GM19351 (cell line): Measurements from ENCODE around the gene CACNA2D2.

Source experiments
- ATAC-seq: cut with Tn5 transposase; IDR thresholded peaks from one replicate; pipeline ENCODE4 v1.9.1; 2021; ENCODE audit warnings: mild to moderate bottlenecking, moderate library complexity; ENCODE audit not compliant: unreplicated experiment

The CACNA2D2 gene

DNA sequence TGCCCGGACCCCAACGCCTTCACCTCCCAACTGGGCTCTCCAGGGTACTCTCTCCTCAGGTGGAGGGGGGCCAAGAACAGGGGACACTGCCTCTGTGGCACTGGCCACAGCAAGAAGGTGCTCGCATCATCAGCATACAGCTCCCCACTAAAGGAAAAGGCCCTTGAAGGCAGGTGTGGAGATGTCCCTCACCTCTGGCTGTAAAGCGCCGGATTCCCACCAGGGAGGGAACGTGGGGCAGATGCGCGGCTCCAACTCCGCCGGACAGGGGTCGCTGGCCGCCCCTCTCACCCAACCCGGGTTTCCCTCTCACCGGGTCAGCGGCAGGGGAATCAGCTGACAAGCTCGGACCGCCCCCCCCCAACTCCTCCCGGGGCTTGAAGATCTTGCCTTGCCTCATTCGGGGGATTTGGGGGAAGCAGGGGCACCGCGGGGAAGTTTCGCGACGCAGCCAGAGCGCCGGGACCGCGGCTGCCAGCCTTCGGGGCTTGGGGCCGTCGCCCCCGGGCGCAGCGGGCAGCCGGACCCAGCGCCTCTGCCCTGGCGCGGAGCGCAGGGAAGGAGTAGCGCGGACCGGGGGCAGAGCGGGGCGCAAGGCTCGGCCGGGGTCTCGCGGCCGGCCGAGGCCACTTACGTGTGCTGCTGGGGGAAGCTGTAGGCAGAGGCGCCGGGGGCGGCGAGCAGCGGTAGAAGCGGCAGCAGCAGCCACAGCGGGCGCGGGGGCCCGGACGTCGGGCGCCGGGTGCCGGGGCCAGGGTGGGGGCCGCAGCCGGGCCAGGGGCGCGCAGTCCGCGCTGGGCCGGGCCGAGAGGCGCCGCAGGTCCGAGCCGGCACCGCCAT, 630 bp downstream of the CACNA2D2 start:
- no peak for ATAC-seq

DNA sequence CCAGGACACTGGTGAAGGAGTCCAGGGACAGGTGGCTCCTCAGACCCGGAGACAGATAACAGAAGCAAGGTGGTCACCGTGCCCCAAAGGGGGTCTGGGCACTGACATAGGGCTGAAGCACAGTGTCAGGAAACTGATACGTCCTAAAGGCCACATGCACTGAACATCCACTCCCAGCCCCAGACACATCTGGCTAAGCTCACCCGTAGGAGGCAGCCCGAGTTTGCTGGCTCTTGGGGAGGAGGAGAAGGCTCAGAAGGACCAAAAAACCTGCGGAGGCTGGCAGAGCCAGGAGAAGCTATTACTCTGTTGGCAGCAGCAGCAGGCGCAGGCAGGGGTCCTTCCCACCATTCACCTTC, 1.2 kb downstream of the CACNA2D2 start:
- ATAC-seq, result no peak

DNA sequence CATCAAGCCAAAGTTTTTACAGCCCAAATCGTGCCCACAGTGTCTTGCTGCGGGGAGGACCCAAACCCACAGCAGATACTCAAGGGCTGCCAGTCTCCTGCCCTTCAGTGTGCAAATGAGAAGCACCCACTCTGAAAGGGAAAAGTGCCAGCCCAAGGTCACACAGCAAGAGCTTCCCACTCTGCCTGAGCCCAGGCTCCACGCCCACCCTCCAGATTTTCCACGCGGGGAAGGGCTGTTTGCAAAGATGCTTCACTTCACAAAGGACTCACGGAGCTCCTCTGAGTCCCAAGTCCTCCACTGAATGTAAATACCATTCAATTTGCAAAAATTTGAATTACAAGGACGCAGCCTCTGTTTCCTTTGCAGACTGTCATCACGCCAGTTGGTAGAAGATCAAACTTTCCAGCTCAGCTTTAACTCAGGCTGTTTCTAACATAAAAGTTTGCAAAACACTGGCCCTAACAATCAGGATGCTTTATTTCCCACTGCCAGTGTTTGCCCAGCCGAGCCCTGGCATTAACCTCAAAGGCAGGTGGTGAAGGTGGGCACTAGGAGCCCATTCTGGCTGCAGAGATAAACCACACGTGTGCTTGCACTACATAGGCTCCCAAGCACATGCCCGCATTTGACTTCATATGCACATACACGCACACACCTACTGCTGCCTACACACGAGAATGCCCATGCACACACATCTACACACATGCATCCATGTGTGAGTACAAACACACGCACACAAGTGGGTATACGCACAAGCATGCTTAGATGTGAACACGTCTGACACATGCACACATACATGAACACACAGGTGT, 7.6 kb downstream of the CACNA2D2 start:
- no peak for ATAC-seq

DNA sequence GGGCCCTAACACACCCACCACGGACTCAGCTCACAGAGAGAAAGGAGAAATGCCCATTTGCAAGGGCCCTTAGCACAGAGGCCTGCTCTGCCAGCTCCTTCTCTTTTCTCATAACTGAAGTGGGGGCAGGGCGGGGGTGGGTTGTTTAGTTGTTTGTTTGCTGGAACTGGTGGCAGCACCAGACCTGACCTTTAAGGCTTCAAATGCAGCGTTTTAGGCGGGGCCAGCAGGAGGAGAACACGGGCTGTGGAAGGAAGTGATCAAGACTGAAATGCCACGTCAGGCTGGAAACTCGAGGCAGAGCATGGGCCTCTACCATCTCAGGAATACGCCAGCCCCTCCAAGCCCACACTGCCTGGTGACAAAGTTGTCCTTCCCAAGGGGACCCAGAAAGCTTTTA, 9.3 kb downstream of the CACNA2D2 start:
- ATAC-seq, result no peak

DNA sequence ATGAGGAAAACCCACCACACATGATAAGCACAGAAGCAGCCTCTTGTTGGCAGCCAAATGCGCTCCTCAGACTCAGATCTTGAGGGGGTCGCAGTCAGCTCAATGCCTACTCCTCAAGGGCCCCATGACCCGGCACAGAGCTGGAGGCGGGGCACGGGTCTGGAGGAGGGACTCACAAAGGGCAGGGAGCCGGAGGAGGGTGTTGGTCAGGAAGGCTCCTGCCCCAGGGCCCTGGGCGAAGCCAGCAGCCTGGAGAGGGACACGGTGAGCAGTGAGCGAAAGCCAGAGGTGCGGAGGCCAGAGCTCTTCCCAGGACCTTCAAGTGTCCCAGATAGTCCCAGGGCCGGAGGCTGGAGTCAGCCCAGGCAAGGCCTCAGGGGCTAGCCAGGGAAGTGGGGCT, 9.8 kb downstream of the CACNA2D2 start:
- no peak for ATAC-seq

DNA sequence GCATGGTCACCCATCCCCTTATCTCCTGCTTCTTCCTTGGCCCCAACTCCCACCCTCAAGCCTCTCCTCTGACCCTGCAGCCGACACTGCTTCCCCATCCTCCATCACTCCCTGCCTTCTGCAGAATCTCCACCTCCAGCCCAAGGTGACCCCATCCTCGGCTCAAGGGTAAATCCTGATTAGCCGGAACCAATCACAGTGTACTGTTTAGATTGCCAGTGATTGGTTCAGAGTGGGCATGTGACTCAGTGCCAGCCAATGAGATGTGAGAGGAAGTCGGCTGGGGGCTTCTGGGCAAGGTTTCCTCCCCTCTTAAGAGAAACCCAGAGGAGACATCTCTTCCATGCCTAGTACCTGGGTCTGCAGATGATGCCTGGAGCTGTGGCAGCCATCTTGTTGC, 10.3 kb downstream of the CACNA2D2 start:
- ATAC-seq, result no peak

DNA sequence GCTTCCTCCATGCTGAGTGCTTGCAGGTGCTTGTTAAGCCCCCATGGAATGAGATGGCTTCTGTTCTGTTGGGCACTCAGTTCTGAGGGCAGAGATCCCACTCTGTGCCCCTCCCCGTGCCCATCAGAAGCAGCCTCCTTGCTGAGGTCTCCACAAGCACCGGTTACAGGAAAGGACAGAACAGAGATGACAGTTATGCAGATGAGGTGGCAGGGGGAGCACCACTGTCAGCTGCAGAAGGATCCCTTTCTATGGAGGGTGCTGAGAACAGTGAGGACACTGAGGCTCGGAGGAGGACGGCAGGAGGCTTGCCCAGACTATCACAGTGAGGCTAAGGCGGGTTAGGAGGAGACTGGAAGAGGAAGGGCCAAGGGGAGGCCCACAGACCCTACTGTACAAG, 12.4 kb downstream of the CACNA2D2 start:
- ATAC-seq, result peak; percentile 73

DNA sequence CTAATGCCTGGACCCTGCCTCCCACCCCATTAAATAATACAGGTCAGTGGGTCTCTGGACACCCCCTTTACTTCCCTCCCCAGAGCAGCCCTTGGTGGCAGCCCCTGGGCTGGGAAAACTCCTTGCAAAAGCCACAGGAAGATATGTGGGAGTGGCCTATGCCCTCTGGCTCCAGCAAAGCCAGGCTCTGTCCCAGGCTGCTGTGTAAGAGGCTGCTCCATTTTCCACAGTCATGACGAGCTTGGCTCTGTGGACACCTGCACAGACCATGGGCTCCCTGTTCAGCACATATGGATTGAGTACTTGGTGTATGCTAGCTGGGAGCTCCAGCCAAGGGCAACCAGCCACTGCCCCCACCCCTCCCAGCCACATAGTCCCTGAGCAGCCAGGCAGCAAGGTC, 13.0 kb downstream of the CACNA2D2 start:
- no peak for ATAC-seq

DNA sequence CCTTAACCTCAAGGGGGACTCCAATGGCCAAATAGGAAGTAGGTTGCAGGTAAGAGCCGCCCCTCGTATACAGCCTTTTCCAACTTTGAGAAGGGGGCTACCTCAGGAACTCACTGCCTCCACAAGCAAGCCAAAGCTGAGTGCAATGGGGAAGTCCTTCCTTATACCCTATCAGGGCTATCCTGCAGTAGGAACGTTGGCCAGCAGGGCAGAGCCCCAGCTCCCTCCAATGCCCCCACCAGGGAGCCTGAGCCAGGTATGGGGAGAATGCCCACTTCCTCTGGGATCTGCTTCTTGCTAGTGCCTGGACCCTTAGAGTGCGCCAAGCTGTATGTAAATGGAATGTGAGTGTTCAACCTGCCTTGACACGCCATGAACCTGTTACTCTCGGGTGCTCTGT, 16.3 kb downstream of the CACNA2D2 start:
- no peak for ATAC-seq

DNA sequence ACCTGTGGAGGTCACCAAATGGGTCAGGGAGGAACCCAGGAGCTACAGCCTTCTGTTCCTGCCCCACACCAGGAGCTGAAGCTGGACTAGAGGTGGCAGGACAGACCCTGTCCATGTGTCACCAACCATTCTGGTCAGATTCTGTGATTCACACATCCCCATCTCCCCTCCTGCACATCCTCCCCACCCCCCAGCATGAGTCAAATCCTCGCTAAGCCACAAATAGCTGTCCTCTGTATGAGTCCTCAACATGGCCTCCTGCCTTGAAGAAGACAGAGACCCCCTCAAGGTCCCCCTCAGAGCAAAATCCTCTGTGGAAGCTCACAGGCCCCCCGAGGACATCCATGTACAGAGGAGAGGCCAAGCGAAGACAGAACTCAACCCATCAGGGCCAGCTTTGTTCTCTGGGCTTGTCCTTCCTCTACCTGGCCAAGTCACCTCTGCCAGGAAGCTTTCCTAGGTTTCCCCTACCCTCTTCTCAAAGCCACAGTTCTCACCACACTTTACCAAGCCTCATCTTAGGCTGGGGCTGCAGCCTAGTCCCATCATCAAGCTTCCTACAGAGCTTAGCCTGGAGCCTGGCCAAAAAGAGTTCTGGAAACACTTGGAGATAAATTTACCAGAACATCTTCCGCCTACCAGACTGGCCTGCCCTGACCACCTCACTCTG, 17.1 kb downstream of the CACNA2D2 start:
- no peak for ATAC-seq

DNA sequence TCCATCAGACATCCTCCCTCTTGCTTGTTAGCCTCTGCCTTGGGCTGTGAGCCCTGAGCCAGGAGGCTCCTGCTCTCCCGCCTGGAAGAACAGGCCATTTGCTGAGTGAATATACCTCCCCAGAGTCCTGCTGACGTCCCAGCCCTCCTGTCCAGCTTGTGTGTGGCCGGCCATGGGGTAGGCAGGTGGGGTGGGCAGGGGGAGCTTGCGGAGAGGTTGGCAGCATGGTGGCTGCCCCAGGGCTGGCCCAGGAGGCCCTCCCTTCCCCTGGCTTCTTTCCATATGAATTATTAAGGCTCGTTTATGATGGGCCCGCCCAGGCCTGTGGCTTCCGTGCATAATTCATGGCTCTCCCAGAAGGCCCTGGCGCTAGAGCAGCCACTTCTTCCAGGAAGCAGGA, 18.7 kb downstream of the CACNA2D2 start:
- ATAC-seq, result no peak

DNA sequence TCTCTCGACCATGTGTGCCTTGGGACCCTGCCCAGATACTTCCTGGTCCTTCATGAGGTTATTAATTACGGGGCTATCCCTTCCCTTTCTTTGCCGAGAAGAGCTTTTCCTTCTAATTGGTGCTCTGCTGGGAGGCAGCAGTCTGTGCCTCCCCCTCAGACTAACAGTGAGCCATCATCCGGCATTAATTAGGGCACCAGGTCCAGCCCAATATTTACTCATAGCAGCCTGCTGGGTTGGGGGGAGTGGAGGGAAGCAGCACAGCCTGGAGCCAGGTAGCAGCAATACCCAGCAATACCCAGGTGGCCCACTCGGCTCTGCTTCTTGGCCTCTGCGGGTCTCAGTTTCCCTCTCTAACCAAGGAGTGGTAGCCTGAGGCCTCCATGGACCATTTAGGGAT, 20.1 kb downstream of the CACNA2D2 start:
- ATAC-seq, result no peak

DNA sequence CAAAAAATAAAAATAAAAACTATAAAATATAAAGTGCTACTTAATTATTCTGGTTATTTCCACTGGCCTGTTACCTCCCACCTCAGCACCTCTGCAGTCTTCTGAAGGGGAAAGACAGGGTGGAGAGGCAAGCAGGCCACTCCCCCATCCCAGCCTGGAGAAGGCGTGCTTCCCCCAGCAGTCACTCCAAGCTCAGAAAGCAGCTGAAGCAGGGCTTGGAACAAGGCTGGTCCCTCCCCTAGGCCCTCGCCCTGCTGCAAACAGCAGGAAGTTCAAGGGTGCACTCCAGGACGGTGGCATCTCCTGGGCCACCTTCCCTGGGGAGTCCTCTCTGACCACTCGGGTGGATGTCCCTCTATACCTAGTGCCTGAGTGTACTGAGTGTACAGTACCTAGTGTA, 21.4 kb downstream of the CACNA2D2 start:
- ATAC-seq, result no peak

DNA sequence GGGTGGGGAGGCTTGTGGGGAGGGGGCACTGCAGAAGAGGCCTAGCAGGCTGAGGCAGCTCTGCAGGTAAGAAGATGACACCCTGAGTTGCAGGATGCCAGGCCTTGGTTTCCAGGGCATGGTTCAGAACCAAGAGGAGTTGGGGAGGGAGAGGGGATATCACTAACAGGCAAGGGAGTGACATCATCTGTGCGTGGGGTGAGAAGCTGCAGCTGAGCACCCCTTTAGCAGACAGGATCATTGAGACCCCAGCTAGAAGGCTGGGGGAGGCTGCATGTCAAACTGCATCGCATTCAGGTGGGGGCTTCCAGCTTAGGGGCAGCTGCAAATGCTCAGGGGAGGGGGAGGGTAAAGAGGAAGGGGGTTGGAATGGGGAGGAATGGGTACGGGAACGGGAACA, 23.0 kb downstream of the CACNA2D2 start:
- no peak for ATAC-seq

DNA sequence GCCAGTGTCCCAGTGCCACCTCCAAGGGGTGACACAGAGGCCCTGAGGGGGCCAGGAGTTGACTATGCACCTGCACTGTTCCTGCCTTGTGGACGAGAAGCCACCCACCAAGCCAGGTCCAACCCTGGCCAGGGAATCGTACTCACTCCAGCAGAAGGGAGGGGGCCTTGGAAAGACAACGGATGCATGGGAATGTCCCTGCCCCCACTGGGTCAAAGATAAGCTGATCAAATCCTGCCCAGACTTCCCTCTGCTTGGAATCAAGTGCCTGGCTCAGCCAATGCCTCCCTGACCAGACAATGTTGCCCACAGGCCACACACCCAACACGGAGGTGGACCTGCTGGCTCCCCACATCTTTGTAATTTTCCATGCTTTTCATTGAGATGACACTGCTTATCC, 23.9 kb downstream of the CACNA2D2 start:
- ATAC-seq, result no peak

DNA sequence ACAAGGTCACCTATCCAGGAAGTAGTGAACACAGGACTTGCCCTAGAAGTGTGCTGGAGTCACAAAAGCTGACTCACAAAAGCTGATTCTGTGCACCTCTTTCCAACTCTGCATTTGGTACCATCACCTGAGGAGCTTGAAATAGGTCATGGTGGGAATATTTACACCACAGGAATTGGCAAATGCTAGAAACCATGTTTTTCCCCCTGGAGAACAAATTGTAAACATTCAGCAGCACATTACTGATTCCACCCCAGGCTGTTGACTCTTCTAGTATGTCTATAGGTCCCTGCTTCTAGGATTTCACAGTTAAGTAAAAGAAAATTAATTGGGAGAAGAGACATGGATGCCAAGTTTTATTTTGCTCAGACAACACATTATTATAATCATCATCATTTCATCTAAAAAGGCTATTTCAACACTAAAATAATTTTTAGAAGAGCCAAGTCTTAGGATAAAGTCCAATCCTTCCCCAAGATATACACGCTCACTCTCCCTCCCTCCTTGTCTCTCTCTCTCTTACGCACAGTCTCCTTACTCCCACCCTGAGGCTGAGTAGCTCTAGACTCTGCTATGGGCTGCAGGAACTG, 24.7 kb downstream of the CACNA2D2 start:
- no peak for ATAC-seq

DNA sequence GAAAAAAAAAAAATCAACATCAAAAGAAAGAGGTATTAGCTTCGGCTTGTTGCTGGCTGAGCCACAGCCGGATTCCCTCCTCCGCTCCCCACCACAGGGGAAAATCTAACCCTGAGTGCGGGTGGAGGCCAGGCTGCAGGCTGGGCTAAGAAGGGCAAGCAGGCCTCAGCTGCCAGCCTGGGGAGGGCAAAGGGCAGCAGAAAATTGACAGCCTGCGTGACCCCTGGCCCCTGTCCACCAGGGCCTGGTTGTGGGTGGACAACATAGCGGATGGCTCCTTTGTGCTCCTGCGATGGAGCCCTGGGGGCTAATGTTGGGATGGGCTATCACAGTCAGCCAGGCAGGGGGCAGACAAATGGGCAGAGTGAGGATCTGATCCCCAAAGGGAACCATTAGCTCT, 25.4 kb downstream of the CACNA2D2 start:
- ATAC-seq, result no peak

DNA sequence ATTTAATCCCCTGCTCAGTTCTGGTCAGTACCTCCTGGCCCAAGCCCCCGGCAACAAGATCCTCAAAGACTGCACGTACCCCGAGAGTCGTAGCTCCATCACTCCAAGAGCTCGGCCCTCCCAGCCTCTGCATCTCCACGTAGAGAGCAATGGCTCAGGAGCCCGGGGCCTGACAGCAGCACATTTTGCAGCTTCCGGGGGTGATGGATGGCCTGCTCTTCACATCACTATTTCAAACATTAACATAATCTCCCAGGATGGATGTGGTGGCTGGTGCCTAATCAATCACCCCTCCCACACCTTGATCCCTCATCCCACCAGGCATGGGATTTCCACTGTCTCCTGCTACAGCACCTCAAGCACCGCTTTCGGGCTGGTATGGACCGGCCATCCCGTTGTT, 28.1 kb downstream of the CACNA2D2 start:
- ATAC-seq, result no peak

DNA sequence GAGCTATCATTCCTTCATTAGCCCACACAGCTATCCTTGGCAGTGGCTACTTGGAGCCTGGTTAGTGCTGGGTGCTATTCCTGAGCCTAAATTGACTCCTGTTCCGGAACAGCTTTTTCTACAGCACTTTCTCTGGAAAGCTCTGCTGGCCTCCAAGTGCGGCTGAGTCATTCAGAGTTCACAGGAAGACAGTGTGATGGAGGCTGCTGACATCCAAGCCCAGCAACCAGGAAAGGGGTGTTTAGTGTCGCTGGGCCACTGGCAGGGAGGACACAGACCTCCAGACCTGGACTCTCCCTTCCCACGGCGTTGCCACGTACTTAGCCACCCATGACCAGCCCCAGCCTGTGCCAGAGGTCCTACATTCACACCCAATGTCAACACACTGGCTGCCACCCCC, 28.7 kb downstream of the CACNA2D2 start:
- ATAC-seq, result no peak

DNA sequence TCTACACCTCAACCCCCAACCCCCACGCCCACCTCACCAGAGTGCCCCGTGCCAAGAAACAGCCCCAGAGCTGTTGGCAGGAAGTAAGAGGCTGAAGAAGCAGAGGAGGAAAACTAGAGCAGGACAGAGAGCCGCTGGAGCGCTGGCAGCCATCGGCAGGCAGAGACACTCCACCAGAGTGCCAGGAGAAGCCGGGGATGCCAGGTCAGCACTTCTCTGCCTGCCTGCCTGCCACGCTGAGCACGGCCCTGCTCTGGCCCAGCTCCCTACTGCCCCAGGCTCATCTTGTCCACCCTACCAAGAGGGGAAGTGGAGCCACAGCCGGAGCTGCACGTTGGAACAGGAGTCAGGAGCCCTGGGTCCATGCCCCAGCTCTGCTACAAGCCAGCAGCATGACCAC, 29.7 kb downstream of the CACNA2D2 start:
- ATAC-seq, result no peak

DNA sequence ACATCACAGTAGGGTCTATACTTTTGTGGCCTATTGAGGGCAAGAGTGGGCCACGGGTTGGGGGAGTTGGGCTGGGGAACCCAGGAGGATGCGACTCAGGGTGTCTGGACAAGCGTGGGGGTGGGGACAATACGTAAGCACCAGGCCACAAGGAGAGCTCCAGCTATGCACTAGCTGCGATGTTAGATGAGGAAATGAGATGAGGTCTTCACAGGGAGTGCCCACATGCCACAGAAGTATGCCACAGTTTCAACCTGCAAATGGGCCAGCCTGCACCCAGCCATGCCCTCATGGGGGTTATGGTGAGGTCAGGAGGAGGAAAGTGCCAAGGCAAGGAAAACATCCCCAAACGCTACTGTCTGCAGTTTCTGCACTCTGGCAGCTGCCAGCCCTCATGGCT, 30.5 kb downstream of the CACNA2D2 start:
- ATAC-seq, result no peak
